ENCODE results near the gene COA8.

- TF ChIP-seq POLR2A (IDR thresholded peaks at IDR 0.05) = peak in 1 of 2 donors; percentile 14
- no peak for TF ChIP-seq CTCF (IDR thresholded peaks at IDR 0.05)
These were observed 13.1 kb upstream of the COA8 start for GRCh38 chr14:103549361-103550311.
